Progenitor cell of endocrine pancreas (in vitro differentiated cells): Measurements from ENCODE around the gene AQP1. TPM values are rescaled to one million over a fixed set of nuclear protein-coding genes. Genes with fewer than 3 reads are reported as not detected.

Experiments used
- DNase-seq: peaks from one replicate; pipeline ENCODE4 v3.0.0; 2021; ENCODE audit warnings: low spot score; ENCODE audit not compliant: unreplicated experiment
- H3K27ac Mint-ChIP-seq: 2 replicates; pipeline ENCODE4 v1.8.0; 2021; ENCODE audit warnings: mild to moderate bottlenecking, moderate library complexity, mixed read lengths
- H3K27me3 Mint-ChIP-seq: 2 replicates; pipeline ENCODE4 v1.8.0; 2021; ENCODE audit warnings: mixed read lengths
- H3K36me3 Mint-ChIP-seq: 2 replicates; pipeline ENCODE4 v1.8.0; 2022; ENCODE audit warnings: mixed read lengths; ENCODE audit not compliant: insufficient read depth
- H3K4me1 Mint-ChIP-seq: 2 replicates; pipeline ENCODE4 v1.8.0; 2021; ENCODE audit warnings: low read depth, mixed read lengths
- H3K4me3 Mint-ChIP-seq: 2 replicates; pipeline ENCODE4 v1.8.0; 2021; ENCODE audit warnings: low read depth, mild to moderate bottlenecking, moderate library complexity, mixed read lengths
- H3K9me3 Mint-ChIP-seq: 2 replicates; pipeline ENCODE4 v1.8.0; 2021; ENCODE audit warnings: low read depth, mixed read lengths
- CTCF ChIP-seq: fragments of 200-600 bp; sonication (generic); IDR thresholded peaks from one replicate; pipeline ENCODE4 v1.5.0; 2021; ENCODE audit warnings: antibody characterized with exemption, mild to moderate bottlenecking; ENCODE audit not compliant: unreplicated experiment
- total RNA-seq: library from RNA; stranded (reverse); gene quantifications from 2 replicates; pipeline ENCODE4 v1.2.1, GENCODE V29; 2021

AQP1 gene
- total RNA-seq, 1 donor from 2014 or later = 1.3 TPM

GRCh38 chr7:30923774-30924413, 12.2 kb downstream of the AQP1 start:
- no peaks in the 10 kb centered on the region for H3K9me3 Mint-ChIP-seq
- H3K27ac Mint-ChIP-seq = no peak overlapping the region
- H3K4me3 Mint-ChIP-seq = no peak overlapping the region
- no peak for TF ChIP-seq CTCF
- H3K36me3 Mint-ChIP-seq = no peaks in the 10 kb centered on the region
- H3K27me3 Mint-ChIP-seq = peaks cover 3% of the 10 kb centered on the region
- DNase-seq = peak; percentile 0
- H3K4me1 Mint-ChIP-seq = no peaks in the 10 kb centered on the region

- H3K36me3 Mint-ChIP-seq = no peaks in the 10 kb centered on the region
- DNase-seq = peak; percentile 0
- H3K27me3 Mint-ChIP-seq = peaks cover 3% of the 10 kb centered on the region
- no peaks in the 10 kb centered on the region for H3K4me1 Mint-ChIP-seq
- no peak overlapping the region for H3K4me3 Mint-ChIP-seq
- TF ChIP-seq CTCF = no peak
- H3K27ac Mint-ChIP-seq = no peak overlapping the region
- H3K9me3 Mint-ChIP-seq = no peaks in the 10 kb centered on the region
Observed at GRCh38 chr7:30924624-30925023, 13.0 kb downstream of the AQP1 start.

- Mint-ChIP-seq H3K4me3 (no peak overlapping the region), H3K36me3 (no peaks in the 10 kb centered on the region), H3K27ac (no peak overlapping the region), H3K27me3 (peaks cover 3% of the 10 kb centered on the region), H3K9me3 (no peaks in the 10 kb centered on the region), H3K4me1 (no peaks in the 10 kb centered on the region)
- no peak for DNase-seq
- no peak for TF ChIP-seq CTCF
Observed at GRCh38 chr7:30925117-30925516, 13.5 kb downstream of the AQP1 start.

GRCh38 chr7:30925913-30926312, 14.3 kb downstream of the AQP1 start:
- no peaks in the 10 kb centered on the region for H3K4me1 Mint-ChIP-seq
- DNase-seq = peak; percentile 4
- no peak for TF ChIP-seq CTCF
- H3K9me3 Mint-ChIP-seq = no peaks in the 10 kb centered on the region
- no peak overlapping the region for H3K4me3 Mint-ChIP-seq
- peaks cover 3% of the 10 kb centered on the region for H3K27me3 Mint-ChIP-seq
- no peak overlapping the region for H3K27ac Mint-ChIP-seq
- no peaks in the 10 kb centered on the region for H3K36me3 Mint-ChIP-seq

- Mint-ChIP-seq H3K9me3 (no peaks in the 10 kb centered on the region), H3K27me3 (peaks cover 3% of the 10 kb centered on the region), H3K27ac (no peak overlapping the region), H3K4me1 (no peaks in the 10 kb centered on the region), H3K4me3 (no peak overlapping the region), H3K36me3 (no peaks in the 10 kb centered on the region)
- TF ChIP-seq CTCF = no peak
- no peak for DNase-seq
Observed at GRCh38 chr7:30926313-30926712, 14.7 kb downstream of the AQP1 start.
